Measurements from ENCODE around the gene RAB20. TPM values are rescaled to one million over a fixed set of nuclear protein-coding genes. Genes with fewer than 3 reads are reported as not detected.

RAB20 gene
- total RNA-seq, 1 experiment from 2014 or later = 12.3 TPM

- no peaks in the 10 kb centered on the region for H4K20me1 ChIP-seq (ENCODE audit: control insufficient read depth, insufficient read depth, insufficient read length)
- peak; percentile 57 for DNase-seq
- no peak overlapping the region for H2BK12ac ChIP-seq (ENCODE audit: insufficient read length, low read depth, low read length)
- peaks cover 8 to 17% (median 10%) of the 10 kb centered on the region in 3 experiments for H3K36me3 Mint-ChIP-seq (ENCODE audit: insufficient read depth in 1 of 3, low read depth in 3 of 3)
- H3K79me2 ChIP-seq (ENCODE audit: insufficient read depth, low read length) = peaks cover 5% of the 10 kb centered on the region; the same call in 1 of the 2 replicates
- H3K23me2 ChIP-seq (ENCODE audit: insufficient read length, low read depth, low read length, poor library complexity, severe bottlenecking) = peaks cover 4% of the 10 kb centered on the region
- H3K9ac ChIP-seq (ENCODE audit: extremely low read depth, insufficient read length, low read length) = peak overlapping the region; percentile 64
- peaks cover 26 to 44% of the 10 kb centered on the region in 2 experiments for H3K4me1 Mint-ChIP-seq
- H3K23ac ChIP-seq (ENCODE audit: insufficient read length, low read depth, low read length) = no peak overlapping the region
- H3K79me1 ChIP-seq (ENCODE audit: insufficient read depth, low read depth, low read length, poor library complexity, severe bottlenecking) = no peaks in the 10 kb centered on the region
- H3K27ac Mint-ChIP-seq = peak overlapping the region in 1 of 3 experiments; percentile 57; a peak in 1 of 7 replicates
- peaks cover 10% of the 10 kb centered on the region; the same call in 1 of the 2 replicates for H3K4me1 ChIP-seq (ENCODE audit: insufficient read depth, low read length)
- H3K14ac ChIP-seq (ENCODE audit: insufficient read depth, low read length) = peak overlapping the region; percentile 66
- no peaks in the 10 kb centered on the region for H3K9me3 ChIP-seq (ENCODE audit: control insufficient read depth, low read depth, low read length)
- H3K27me3 Mint-ChIP-seq (ENCODE audit: low read depth) = peaks cover 15% of the 10 kb centered on the region
- H2AFZ ChIP-seq (ENCODE audit: low read length) = no peak overlapping the region
- peaks cover 3 to 6% of the 10 kb centered on the region in 2 experiments; a peak in 2 of 5 replicates for H3K9me3 Mint-ChIP-seq
- peak overlapping the region; percentile 88 for H3K4me2 ChIP-seq (ENCODE audit: insufficient read depth, insufficient read length, low read length)
- no peak overlapping the region for H3K18ac ChIP-seq (ENCODE audit: insufficient read length, low read depth, low read length)
- H4K91ac ChIP-seq (ENCODE audit: insufficient read length, low read depth, low read length) = no peak overlapping the region
- no peaks in the 10 kb centered on the region; the same call in 1 of the 2 replicates for H3K27me3 ChIP-seq (ENCODE audit: insufficient read depth, low read length)
- no peak overlapping the region for H4K5ac ChIP-seq (ENCODE audit: insufficient read length, low read depth, low read length)
- no peak overlapping the region for H2BK20ac ChIP-seq (ENCODE audit: low read depth, low read length, poor library complexity, severe bottlenecking)
- no peak overlapping the region for H3K56ac ChIP-seq (ENCODE audit: insufficient read length, low read depth, low read length)
- H2BK120ac ChIP-seq (ENCODE audit: low read depth, low read length, poor library complexity, severe bottlenecking) = no peak overlapping the region
- no peak overlapping the region for H3K4ac ChIP-seq (ENCODE audit: low read depth, low read length)
- no peak overlapping the region for H4K8ac ChIP-seq (replicated peaks; ENCODE audit: insufficient read length, low read depth, low read length)
- TF ChIP-seq CTCF (conservative IDR thresholded peaks at IDR 0.05) = no peak
- peak overlapping the region; percentile 76 to 94 for H3K4me3 Mint-ChIP-seq
- no peak overlapping the region for H3K27ac ChIP-seq (ENCODE audit: insufficient read length, low read depth, low read length)
- H2AK5ac ChIP-seq (ENCODE audit: insufficient read length, low read length) = no peak overlapping the region
- no peak overlapping the region for H2BK15ac ChIP-seq (ENCODE audit: low read depth, low read length)
- H3T11ph ChIP-seq (ENCODE audit: low read length) = no peak overlapping the region
- no CpG with 5 or more reads among the region's 29 CpGs for WGBS (ENCODE audit: extremely low coverage, insufficient read length, low lambda C conversion rate)
- H2BK5ac ChIP-seq (ENCODE audit: insufficient read length, low read length) = no peak overlapping the region
Measured at GRCh38 chr13:110560601-110561343, 750 bp downstream of the RAB20 start.
